Measurements from ENCODE around the gene DMRT1.
"Not testable (repeated sequence)": the region's sequence is repeated elsewhere in the genome, so short reads cannot be mapped to it uniquely, and the experiment has no call there.

The DMRT1 gene

DNA sequence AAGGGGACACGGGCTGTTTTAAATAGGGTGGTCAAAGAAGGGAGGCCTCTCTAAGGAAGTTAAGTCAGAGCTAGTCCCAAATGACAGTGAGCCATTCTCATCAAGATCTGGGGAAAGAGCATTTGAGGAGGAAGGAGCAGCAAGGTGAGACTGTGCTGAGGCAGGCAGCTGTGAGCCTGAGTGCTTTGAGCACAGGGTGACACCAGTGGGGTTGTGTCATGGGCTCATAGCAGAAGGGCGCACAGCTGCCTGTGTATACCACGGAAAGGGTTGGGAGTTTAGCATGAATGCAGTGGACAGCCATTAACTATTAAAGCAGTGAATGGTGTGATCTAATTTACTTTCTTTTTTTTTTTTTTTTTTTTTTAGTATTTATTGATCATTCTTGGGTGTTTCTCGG is 19.2 kb downstream of the DMRT1 start:
- DNase-seq (ENCODE audit: low read depth): no peak

DNA sequence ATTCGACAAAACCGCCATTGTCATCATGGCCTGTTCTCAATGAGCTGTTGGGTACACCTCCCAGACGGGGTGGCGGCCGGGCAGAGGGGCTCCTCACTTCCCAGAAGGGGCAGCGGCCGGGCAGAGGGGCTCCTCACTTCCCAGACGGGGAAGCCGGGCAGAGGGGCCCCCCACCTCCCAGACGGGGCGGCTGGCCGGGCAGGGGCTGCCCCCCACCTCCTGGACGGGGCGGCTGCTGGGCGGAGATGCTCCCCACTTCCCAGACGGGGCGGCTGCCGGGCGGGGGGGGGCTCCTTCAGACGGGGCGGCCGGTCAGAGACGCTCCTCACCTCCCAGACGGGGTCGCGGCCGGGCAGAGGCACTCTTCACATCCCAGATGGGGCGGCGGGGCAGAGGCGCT is 20.0 kb downstream of the DMRT1 start:
- not testable (repeated sequence) for DNase-seq (ENCODE audit: low read depth)

DNA sequence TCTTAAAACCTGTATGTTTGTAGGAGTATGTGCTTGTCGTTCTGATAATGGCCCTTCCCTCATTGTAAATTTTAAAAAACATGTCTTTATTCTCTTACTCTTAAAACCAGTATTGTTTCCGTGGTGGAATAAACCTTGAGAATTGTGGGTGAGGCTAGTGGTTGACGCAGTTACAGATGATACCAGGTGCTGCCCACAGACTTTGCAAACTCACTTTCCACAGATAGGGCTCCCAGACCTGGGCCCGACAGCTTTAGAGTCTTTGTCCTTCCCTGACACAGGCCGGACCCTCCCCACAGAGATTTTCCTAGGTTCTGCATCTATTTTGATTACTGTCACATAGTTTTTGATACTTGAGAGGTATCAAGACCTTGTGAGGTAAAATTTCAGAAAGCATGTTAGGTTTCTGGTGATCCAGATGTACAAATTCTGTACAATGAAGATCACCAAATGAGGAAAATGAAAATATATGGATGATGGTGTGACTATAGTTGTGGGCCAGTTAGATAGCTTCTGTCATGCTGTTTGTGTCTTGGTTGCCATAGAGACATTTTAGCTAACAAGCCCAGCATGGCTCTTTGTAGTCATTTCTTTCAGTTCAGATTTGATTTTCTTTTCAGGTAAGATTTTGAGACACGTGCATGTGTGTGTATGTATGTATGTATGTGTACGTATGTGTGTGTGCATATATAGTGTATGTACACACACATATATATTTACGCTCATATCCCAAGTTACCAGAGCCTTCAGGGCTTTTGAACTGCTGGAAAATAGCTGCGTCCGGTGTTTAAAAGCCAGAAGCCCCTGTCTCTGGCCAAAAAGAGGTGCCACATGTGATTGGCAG is 33.8 kb downstream of the DMRT1 start:
- no peak for DNase-seq (ENCODE audit: low read depth)

DNA sequence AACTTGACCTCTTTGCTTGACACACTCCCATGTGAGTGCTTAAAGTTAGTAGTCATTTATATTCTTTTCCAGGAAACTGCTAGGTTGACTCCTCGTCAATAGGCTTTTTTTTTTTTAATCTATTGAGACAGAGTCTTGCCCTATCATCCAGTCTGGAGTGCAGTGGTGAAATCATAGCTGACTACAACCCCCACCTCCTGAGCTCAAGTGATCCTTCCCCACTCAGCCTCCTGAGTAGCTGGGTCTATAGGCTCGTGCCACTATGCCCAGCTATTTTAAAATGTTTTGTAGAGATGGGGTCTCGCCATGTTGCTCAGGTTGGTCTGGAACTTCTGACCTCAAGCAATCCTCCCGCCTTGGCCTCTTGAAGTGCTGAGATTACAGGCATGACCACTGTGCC is 34.9 kb downstream of the DMRT1 start:
- no peak for DNase-seq (ENCODE audit: low read depth)

DNA sequence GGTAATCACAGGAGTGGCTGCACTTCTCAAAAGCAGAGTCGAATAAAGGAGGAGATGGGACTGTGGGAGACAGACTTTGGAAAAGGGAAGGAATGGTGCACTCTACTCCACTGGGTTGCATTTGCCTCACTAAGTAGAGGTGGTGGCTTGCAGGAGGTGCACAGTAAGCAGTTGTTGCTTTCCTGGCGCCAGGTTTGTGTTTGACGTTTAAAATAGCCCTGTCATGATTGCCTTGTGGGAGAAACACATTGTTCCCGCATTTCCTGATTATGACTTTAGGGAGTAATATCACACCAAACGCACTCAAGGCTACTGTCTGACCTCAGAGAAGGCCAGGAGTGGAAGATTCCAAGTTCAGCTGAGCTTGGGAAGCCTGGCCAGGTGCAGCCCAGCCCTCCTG is 36.7 kb downstream of the DMRT1 start:
- no peak for DNase-seq (ENCODE audit: low read depth)

DNA sequence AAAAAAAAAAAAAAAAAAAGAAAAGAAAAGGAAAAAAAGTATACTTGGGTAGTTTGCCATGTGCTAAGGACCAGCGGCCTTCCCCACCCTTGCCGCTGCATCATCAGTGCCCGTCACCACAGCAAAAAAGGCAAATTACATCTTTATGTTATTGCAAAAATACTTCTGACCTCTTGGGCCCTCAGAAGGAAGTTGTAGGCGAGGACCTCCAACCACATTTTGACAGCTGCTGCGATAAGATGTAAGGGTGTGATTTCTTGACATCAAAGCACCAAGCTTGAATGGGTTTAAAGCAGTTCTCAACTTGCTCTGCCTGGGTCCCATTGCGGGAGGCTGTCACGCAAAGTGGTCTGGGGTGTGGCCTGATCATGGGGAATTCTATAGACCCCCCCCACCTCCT is 39.2 kb downstream of the DMRT1 start:
- no peak for DNase-seq (ENCODE audit: low read depth)

DNA sequence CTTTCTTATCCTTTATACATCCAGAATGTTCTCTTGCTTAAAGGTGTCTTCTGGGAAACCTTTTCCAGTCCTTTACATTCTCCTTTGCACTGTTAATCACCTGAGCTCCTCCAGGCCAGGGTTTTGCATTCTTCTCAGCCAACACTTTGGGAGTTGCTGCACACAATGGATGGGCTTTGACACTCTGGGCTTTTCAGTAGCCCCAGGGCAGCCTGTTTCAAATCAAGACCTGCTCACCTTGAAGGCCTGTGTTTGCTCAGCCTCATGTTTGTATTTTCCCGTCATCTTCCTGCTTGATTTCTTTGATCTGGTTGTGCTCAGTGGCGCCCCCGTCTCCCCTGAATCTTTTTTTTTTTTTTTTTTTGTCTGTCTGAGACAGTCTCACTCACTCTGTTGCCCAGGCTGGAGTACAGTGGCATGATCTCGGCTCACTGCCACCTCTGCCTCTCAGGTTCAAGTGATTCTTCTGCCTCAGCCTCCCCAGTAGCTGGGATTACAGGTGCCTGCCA is 41.0 kb downstream of the DMRT1 start:
- no peak for DNase-seq (ENCODE audit: low read depth)

DNA sequence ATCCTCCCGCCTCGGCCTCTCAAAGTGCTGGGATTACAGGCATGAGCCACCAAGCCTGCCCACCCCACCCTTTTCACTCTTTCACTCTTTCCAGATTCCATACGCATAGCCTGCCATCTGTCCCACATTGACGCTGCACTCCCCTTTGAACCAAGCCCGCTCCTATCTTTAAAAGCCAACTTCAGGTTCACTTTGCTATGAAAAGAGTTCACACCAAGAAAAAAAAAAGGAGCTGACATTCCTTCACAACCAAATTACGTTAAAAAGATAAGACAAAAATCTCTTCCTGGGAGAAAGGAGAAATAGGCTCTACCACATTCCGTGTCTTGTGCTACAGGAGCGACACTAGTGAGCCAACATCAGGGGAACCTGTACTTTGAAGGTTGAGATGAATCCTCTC is 41.5 kb downstream of the DMRT1 start:
- no peak for DNase-seq (ENCODE audit: low read depth)

DNA sequence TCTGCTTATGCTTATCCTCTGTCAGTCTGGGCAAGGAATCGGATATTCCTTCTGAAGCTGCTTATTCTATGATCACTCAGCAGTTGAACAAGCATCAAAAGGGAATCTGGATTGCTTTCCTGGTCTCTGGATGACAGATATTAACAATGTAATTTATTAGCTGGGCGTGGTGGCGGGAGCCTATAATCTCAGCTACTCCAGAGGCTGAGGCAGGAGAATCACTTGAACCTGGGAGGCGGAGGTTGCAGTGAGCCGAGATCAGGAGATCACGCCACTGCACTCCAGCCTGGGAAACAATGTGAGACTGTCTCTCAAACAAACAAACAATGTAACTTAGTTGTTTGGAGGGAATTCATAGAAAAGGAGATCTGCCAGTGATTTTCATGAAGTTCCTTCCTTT is 45.4 kb downstream of the DMRT1 start:
- DNase-seq (ENCODE audit: low read depth): no peak

DNA sequence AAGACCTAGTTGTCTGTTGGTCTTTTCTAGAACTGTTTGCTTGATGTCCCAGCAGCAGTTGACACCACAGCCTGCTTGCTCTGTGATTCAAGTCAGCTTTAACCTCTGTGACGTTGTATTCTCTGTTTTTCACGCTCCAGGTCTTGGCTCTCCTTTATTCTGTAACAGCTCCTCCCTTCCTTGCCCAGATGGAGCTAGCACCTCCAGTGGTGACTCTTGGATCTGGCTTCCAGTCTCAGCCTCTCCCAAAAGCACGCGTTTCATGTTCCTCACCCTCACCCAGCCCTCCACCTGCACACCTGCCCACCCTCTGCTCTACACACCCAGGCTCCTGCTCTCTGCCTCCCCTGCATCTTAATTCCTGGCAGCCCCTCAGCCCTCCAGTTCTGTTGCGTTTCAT is 50.6 kb downstream of the DMRT1 start:
- DNase-seq (ENCODE audit: low read depth): no peak

DNA sequence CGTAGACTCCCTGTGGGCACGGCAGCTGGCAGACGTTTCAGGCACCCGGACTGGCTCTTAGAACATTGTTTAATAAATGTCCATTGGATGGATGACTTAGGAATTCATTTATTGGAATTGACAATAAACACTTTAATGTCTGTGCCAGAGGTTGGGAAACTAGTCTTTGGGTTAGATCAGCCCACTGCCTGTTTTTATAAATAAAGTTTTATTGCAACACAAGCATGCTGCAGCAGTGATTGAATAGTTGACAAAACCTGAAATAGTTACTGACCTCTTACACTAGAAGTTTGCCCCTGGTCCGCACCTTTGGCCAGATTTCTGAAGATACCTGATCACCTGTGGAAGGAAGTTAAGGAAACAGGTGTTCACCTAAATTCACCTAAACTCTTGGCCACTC is 51.6 kb downstream of the DMRT1 start:
- no peak for DNase-seq (ENCODE audit: low read depth)

DNA sequence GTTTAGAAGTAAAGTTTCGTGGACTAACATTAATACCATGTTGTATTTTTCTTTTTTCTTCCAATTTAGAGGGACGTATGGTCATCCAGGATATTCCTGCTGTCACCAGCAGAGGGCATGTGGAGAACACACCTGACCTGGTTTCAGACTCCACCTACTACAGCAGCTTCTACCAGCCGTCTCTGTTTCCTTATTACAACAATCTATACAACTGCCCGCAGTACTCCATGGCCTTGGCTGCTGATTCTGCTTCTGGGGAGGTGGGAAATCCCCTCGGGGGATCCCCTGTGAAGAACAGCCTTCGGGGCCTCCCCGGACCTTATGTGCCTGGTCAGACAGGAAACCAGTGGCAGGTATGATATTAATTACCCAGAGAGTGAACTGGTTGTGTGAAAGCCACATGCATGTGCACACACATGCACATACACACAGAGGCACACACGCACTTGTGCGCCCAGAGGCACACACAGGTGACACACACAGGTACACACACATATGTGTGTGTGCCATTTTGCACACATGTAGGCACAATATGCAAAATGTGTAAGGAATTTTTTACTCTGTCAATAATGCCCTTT is 52.4 kb downstream of the DMRT1 start:
- DNase-seq (ENCODE audit: low read depth): peak; percentile 40

DNA sequence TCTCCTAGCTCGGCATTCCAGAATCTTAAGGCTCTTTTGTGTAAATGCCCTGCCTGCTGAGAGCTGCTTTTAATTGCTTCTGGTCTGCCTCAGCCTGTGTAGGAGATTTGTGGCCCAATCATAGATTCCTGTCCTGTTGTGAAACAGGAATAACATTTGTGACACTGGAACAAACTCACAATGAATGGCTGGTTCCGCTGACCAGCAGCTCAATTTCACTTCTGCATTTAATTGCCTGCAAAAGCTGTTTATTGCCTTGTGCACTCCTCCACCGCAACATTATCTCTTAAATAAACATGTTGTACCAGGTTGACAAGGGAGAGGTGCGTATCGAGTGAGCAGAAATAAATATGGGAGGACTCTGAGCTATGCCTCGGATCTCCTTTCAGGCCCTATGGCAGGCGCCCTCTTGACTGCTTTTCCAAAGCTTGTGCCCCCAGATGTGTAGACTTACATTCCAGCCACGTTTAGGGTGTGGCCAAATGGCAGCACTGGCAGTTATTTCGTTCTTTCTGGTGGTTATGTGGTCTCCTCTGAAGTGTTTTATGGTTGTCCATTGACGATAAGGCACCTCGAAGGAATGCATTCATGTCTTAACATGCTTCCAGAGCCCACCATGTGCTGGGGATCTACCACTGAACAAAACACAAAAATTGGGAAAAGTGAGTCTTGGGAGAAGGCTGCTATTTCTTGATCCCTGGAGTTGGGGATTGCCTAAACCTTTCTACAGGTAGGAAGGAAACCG is 58.1 kb downstream of the DMRT1 start:
- no peak for DNase-seq (ENCODE audit: low read depth)

DNA sequence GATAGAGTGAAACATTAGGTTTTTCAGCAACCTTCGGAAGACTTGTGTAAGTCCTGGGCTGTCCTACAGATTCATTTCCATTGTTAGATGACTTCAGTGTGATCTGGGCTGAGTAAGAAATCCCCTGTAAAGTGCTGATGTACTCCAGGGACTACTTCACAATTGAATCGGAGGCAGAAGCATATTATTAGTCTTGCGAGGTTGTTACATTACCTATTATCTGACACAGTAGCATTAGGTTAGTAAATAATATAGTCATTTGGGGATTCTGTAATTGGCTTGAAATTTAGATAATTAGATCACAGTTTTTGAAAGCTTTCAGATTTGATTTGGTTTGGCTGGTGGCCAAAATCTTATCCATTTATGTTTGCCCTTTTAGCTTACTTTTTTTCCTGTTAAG is 62.4 kb downstream of the DMRT1 start:
- no peak for DNase-seq (ENCODE audit: low read depth)

DNA sequence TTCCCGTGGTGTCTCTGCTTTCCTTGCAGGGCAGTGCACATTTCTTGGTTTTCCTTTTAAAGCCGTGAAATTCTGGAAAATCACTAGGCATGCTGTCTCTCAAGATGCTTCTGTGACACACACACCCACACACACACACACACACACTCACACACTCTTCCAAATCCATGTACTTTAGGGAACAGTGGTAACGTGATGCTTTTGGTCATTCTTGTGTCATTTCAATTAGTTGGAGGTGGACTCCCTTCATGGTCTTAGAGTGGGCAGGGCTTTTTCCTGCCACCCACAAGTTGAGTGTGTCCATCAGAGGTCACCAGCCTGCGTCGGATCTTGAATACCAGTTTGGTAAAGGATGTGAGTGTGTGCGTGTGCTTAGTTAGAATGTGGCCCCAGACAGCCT is 64.4 kb downstream of the DMRT1 start:
- DNase-seq (ENCODE audit: low read depth): no peak

DNA sequence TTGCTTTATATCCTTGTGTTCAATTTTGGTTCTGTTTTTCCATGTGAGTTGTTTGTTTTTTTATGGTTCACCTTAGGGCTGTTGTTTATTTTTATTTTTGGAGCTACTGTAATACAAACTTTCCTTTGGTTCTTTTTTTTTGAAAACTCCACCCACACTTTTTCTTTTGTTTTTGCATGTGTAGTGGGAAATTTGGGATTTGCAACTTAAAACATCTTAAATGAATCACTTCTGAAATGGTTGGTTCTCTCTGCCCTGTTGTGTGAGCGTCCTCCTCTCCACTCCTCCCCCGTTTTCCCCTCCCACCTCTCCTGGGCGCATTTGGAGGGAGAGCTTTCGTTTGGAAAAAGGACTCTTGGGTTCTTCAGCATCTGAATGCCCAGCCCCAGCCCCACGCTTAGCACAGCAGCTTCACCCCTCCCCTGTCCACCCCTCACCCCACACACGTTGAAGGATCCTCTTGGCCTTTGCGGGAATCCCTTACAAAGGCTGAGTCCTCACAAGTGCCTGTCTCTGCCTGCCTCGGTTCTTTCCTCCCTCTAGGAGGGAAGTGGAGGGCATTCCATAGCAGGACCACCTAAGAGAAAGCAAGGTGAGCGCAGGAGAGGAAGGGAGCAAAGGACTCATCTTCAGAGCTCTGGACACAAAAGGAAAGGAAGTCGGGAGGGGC is 67.2 kb downstream of the DMRT1 start:
- no peak for DNase-seq (ENCODE audit: low read depth)

DNA sequence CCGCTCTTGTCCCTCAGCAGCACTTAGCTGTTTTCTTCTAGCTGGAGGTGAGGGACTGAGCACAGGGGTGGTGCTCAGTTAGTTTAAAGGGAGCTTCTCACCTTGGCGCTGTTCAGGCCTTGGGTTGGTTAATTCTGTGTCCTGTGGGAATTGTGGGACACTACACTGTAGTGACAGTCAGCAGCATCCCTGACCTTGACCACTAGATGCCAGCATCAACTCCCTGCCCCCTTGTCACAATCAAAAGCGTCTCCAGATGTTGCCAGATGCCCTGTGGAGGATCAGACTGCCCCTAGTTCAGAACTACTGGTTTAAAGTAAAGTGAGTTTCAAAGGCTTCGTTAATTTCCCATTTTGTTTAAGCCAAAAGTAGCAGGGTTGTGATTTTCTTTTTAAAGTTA is 69.5 kb downstream of the DMRT1 start:
- no peak for DNase-seq (ENCODE audit: low read depth)

DNA sequence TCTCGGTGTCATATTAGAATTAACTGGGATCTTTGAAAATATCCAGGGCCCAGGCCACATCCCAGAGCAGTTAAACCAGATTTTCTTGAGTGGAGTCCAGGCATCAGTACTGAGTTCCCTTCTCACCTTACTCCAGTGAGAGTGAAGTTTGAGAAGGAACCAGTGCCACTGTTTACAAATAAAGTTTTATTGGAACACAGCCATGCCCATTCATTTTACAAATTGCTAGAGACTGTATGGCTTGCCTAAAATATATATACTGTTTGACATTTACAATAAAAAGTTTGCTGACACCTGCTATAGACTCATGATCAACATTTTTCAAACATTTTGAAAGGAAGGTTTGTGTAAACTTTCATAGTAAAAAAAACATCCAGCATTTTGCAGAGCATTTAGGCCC is 71.3 kb downstream of the DMRT1 start:
- no peak for DNase-seq (ENCODE audit: low read depth)

DNA sequence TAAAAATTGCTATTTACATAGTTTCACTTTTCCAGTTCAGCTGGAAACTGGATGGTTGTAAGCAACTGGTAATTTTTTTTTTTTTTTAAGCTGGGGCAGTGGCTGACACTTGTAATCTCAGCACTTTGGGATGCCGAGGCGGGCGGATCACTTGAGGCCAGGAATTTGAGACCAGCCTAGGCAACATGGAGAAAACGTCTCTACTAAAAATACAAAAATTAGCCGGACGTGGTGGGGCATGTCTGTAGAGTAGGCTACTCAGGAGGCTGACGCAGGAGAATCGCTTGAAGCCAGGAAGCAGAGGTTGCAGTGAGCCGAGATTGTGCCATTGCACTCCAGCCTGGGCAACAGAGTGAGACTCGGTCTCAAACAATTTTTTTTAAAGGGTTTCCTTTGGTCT is 72.0 kb downstream of the DMRT1 start:
- not testable (repeated sequence) for DNase-seq (ENCODE audit: low read depth)

DNA sequence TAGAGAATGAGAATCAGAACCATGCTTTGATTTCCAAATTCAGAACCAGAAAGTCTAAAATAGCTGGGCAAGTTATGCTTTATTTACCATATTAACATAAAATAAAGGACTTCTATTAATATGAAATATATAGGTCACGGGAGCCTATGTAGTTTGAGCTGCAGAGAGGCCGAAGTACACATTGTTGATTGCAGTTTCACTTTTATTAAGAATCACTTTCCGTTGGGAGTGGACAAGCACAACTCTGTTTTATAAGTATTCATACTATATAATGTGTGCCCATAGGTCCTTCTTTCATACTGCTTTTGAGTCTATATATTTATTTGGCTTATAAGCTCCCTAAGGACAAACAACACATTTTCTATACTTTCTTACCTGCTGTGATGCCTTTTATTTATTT is 76.2 kb downstream of the DMRT1 start:
- no peak for DNase-seq (ENCODE audit: low read depth)

DNA sequence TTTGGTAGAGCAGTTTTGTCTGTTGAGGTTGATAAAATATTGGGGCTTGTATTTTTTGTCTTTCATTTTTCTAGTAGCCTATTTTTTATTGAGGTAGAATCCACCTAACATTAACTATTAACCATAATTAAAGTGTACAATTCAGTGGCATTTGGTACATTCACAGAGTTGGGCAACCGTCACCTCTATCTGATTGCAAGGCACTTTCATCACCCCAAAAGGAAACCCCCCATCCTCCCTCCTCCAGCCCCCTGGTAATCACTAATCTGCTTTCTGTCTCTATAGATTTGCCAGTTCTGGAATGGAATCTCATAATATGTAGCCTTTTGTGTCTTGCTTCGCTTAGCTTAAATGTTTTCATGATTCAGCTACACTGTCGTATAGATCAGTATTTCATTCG is 79.4 kb downstream of the DMRT1 start:
- DNase-seq (ENCODE audit: low read depth): no peak

DNA sequence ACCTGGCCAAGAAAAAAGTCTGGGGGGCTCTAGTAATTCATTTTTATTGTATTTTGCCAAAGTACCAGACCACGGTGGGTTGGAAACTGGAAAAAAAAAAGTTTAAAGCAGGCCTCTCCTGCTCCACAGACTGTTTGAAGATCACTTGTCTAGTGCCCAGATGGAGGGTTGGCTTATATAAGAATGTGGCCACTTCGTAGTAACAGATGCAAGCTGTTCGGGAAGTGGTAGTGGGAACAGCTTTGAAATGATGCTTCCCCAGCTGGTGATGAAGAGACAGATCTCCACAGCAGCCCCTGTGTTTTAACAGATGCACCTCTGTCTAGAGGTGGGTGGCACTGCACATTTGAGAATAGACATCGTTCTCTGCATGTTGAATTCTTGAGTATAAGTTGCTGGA is 80.7 kb downstream of the DMRT1 start:
- no peak for DNase-seq (ENCODE audit: low read depth)

DNA sequence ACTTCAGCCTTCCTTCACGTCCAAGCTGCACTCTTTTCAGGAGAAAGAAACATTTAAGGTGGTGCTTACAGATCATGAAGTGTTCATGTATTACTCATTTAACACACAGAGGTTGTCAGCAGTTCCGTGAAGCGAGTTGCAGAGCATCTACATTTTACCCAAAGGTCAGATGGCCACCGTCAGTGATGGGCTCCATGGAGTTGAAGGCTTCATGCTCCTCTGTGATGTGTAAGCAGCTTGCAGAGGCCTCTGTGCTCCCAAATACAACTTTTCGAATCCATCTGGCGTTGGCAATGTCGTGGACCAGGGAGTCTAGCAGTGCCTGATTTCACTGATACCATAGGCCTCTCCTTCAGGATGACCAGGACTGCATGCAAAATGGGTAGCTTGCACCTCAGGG is 81.2 kb downstream of the DMRT1 start:
- no peak for DNase-seq (ENCODE audit: low read depth)

All from amniotic epithelial cell (primary cell).